ENCODE measurements around the gene SMIM38. TPM values are rescaled to one million over a fixed set of nuclear protein-coding genes. Genes with fewer than 3 reads are reported as not detected.
A peak's percentile ranks its signal among the peaks of the same experiment; 100 is the strongest.

Gene SMIM38
- total RNA-seq, 1 donor from 2014 or later, result 0.26 TPM

DNA sequence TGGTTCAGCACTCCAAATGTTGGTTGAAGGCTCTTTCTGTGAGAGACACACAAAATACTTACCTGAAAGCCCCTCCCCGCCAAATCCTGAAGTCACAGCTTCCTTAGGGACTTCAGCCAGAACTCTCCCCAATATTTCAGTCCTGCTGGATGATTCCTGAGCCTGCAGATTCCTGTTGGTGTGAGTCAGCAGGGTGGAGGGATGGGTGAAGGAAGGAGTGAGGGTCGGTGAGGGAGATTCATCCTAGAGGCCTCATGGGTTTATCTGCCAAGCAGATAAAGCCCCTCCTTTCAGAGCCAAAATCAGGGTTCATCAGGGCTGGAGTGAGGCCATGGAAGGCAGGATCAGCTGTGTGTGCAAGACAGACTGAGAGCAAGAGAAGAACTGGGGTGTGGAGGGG, 37.9 kb downstream of the SMIM38 start:
- H3K4me3 ChIP-seq (ENCODE audit: low read depth, low read length), result no peak overlapping the region
- H3K27me3 ChIP-seq (ENCODE audit: control insufficient read depth, insufficient read depth, low read length), result peaks cover 1% of the 10 kb centered on the region
- TF ChIP-seq CTCF (IDR thresholded peaks at IDR 0.05; ENCODE audit: insufficient read depth, low read length, severe bottlenecking), result no peak
- peak; percentile 50 for FAIRE-seq
- H3K36me3 ChIP-seq (ENCODE audit: control insufficient read depth, insufficient read depth, low read length), result no peaks in the 10 kb centered on the region
- no peak for DNase-seq (ENCODE audit: low read depth)

DNA sequence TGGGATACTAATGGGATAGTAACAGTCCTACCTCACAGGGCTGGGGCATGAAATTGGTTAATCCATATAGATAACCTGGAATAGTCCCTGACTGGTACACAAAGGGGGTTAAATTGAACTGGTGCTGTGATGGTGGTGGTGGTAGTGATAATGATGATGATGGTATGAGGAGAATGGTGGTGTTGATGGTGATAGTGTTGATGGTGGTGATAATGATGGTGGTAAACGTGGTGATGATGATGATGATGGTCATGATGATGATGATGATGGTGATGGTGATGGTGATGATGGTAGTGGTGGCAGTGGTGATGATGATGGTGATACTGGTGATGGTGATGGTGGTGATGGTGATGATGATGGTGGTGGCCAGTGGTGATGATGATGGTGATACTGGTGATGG, 38.7 kb downstream of the SMIM38 start:
- H3K27me3 ChIP-seq (ENCODE audit: control insufficient read depth, insufficient read depth, low read length), result peaks cover 1% of the 10 kb centered on the region
- TF ChIP-seq CTCF (IDR thresholded peaks at IDR 0.05; ENCODE audit: insufficient read depth, low read length, severe bottlenecking), result no peak
- H3K4me3 ChIP-seq (ENCODE audit: low read depth, low read length), result no peak overlapping the region
- H3K36me3 ChIP-seq (ENCODE audit: control insufficient read depth, insufficient read depth, low read length), result no peaks in the 10 kb centered on the region
- no peak for FAIRE-seq
- no peak for DNase-seq (ENCODE audit: low read depth)

DNA sequence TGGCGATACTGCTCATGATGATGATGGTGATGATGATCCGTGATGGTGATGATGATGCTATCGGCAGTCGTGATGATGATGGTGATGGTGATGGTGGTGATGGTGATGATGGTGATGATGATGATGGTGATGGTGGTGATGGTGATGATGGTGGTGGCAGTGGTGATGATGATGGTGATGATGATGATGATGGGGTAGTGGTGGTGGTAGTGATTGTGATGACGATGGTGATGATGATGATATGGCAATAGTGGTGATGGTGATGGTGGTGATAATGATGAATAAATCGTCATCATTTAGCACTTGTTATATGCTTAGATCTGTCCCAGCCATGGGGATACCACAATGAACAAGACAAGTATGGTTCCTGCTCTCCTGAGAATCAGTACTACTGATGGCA, 39.2 kb downstream of the SMIM38 start:
- H3K4me3 ChIP-seq (ENCODE audit: low read depth, low read length), result no peak overlapping the region
- H3K27me3 ChIP-seq (ENCODE audit: control insufficient read depth, insufficient read depth, low read length), result peaks cover 1% of the 10 kb centered on the region
- TF ChIP-seq CTCF (IDR thresholded peaks at IDR 0.05; ENCODE audit: insufficient read depth, low read length, severe bottlenecking), result no peak
- no peaks in the 10 kb centered on the region for H3K36me3 ChIP-seq (ENCODE audit: control insufficient read depth, insufficient read depth, low read length)
- DNase-seq (ENCODE audit: low read depth), result no peak
- peak; percentile 66 for FAIRE-seq

DNA sequence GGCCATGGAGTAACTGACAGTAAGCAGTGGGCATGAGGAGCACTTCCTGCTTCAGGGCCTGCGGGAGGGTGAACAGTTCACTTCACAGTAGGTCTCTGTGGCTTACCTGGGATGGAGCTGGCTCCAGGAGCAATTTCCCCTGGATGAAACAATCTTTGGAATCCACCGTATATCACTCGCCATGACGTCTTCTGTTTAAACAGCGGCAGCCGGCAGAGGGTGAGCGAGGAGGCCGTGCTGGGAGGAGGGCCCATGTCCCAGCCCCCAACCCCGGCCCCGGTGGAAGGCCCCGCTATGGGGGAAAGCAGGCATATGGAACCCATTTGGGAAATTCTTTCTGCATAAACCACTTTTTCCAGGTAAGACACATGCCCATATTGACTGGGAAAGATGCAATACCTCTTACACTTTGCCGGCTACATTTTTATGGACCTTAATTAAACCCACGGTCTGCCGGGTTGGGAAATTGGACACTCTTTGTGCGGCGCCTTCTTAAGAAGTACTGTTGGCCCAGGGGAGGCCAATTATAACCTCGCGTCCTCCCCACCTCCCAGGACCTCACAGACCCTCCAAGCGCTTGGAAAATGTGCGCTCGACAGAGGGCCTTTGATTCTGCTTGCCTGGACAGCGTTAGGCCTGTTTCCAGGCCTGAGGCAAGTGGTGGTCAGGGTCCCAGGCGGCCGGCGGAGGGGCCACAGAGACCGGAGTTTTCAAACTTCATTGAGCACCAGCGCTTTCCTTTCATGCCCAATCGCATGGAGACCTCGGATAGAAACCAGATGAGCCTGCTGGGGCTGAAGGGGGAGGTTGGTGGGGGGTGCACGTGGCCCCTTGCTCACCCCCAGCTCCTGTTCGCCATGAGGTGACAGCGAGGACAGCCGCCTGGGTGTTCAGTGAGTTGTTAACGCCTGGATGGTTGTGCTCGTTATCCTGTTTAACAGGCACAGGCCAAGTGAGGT, 40.4 kb downstream of the SMIM38 start:
- peaks cover 3% of the 10 kb centered on the region for H3K27me3 ChIP-seq (ENCODE audit: control insufficient read depth, insufficient read depth, low read length)
- H3K36me3 ChIP-seq (ENCODE audit: control insufficient read depth, insufficient read depth, low read length), result no peaks in the 10 kb centered on the region
- DNase-seq (ENCODE audit: low read depth) (no peak), FAIRE-seq (no peak)
- no peak overlapping the region for H3K4me3 ChIP-seq (ENCODE audit: low read depth, low read length)
- TF ChIP-seq CTCF (IDR thresholded peaks at IDR 0.05; ENCODE audit: insufficient read depth, low read length, severe bottlenecking), result no peak

- Histone ChIP-seq H3K36me3 (ENCODE audit: control insufficient read depth, insufficient read depth, low read length) (no peaks in the 10 kb centered on the region), H3K4me3 (ENCODE audit: low read depth, low read length) (no peak overlapping the region), H3K27me3 (ENCODE audit: control insufficient read depth, insufficient read depth, low read length) (peaks cover 3% of the 10 kb centered on the region)
- no peak for DNase-seq (ENCODE audit: low read depth)
- no peak for FAIRE-seq
- TF ChIP-seq CTCF (IDR thresholded peaks at IDR 0.05; ENCODE audit: insufficient read depth, low read length, severe bottlenecking), result no peak
These were observed 41.0 kb downstream of the SMIM38 start for GRCh38 chr11:69196783-69197169.
